ENCODE data around the gene KDM4C.

DNA sequence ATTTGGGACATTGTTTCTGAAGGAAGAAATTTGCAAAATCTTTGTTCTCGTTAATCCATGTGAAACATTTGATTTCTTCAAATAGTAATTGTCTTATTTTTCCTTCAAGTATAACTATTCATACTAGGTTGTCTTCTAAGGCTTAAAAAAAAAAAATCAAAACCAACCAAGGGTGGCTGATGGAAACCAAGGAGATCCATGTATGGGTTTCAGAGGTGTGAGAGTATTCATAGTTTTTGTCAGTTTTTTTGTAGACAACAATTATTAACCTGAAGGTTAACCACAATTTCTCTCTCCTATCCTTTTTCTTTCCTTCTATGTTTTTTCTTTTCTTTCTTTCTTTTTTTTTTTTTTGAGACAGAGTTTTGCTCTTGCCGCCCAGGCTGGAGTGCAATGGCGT lies 35.4 kb downstream of the KDM4C start:
- TF ChIP-seq, protein P1, sequence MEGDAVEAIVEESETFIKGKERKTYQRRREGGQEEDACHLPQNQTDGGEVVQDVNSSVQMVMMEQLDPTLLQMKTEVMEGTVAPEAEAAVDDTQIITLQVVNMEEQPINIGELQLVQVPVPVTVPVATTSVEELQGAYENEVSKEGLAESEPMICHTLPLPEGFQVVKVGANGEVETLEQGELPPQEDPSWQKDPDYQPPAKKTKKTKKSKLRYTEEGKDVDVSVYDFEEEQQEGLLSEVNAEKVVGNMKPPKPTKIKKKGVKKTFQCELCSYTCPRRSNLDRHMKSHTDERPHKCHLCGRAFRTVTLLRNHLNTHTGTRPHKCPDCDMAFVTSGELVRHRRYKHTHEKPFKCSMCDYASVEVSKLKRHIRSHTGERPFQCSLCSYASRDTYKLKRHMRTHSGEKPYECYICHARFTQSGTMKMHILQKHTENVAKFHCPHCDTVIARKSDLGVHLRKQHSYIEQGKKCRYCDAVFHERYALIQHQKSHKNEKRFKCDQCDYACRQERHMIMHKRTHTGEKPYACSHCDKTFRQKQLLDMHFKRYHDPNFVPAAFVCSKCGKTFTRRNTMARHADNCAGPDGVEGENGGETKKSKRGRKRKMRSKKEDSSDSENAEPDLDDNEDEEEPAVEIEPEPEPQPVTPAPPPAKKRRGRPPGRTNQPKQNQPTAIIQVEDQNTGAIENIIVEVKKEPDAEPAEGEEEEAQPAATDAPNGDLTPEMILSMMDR (IDR thresholded peaks at IDR 0.05), result no peak
- no peak for TF ChIP-seq POLR2A (IDR thresholded peaks at IDR 0.05)
